LNCAP (cell line): Measurements from ENCODE around the gene GRK6.

ENCODE experiments used
- TF ChIP-seq, protein P1 (sequence below): fragments of 450-650 bp; IDR thresholded peaks from 2 replicates; pipeline ENCODE4 v1.5.1; 2017; ENCODE audit warnings: mild to moderate bottlenecking

The GRK6 gene

GRCh38 chr5:177447611-177448243 is 21.3 kb downstream of the GRK6 start:
- TF ChIP-seq, protein P1, sequence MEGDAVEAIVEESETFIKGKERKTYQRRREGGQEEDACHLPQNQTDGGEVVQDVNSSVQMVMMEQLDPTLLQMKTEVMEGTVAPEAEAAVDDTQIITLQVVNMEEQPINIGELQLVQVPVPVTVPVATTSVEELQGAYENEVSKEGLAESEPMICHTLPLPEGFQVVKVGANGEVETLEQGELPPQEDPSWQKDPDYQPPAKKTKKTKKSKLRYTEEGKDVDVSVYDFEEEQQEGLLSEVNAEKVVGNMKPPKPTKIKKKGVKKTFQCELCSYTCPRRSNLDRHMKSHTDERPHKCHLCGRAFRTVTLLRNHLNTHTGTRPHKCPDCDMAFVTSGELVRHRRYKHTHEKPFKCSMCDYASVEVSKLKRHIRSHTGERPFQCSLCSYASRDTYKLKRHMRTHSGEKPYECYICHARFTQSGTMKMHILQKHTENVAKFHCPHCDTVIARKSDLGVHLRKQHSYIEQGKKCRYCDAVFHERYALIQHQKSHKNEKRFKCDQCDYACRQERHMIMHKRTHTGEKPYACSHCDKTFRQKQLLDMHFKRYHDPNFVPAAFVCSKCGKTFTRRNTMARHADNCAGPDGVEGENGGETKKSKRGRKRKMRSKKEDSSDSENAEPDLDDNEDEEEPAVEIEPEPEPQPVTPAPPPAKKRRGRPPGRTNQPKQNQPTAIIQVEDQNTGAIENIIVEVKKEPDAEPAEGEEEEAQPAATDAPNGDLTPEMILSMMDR = no peak

- TF ChIP-seq, protein P1 = no peak
Measured at GRCh38 chr5:177448244-177448950, 21.9 kb downstream of the GRK6 start.

DNA sequence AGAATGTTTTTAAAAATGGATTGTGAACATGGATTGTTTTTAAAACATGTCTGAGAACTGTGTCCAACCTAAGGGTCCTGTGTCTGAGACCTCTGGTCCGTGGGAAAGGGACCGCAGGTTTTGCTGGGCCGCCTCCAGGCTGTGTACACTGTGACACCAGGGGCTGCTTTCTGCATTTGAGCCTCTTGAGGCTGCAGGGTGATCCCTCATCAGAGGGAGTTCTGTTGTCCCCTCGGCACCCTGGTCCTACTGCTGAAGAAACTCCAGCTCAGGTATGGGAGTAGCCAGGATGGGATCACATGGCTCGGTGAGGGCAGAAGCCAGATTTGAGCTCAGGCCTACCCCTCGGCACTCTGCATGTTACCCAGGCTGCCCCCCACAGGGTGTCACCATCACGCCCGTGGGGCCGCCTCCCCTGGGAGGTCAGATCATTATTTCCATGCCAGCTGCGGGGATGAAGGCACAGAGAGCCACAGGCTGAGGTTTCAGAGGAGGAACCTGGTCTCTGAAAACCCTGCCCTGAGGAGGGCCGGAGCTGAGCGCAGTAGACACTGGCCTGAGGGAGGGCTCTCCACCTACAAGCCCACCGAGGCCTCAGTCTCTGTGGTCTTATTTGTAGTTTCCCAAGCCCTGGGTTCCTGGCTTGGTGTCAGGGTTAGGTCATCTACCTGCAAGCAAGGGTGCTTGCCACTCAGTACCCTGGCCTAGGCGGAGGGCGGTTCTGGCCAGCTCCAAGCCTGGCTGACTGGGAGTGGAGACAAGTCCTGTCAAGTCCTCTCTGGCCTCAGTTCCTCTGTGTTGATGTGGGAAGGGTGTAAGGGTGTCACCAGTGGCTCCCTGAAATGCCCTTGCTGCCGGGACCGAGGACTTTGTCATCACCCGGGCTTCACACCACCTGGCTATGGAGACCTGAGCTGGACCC is 22.9 kb downstream of the GRK6 start:
- TF ChIP-seq, protein P1 = no peak

GRCh38 chr5:177450667-177451424 is 24.4 kb downstream of the GRK6 start:
- TF ChIP-seq, protein P1 = no peak

DNA sequence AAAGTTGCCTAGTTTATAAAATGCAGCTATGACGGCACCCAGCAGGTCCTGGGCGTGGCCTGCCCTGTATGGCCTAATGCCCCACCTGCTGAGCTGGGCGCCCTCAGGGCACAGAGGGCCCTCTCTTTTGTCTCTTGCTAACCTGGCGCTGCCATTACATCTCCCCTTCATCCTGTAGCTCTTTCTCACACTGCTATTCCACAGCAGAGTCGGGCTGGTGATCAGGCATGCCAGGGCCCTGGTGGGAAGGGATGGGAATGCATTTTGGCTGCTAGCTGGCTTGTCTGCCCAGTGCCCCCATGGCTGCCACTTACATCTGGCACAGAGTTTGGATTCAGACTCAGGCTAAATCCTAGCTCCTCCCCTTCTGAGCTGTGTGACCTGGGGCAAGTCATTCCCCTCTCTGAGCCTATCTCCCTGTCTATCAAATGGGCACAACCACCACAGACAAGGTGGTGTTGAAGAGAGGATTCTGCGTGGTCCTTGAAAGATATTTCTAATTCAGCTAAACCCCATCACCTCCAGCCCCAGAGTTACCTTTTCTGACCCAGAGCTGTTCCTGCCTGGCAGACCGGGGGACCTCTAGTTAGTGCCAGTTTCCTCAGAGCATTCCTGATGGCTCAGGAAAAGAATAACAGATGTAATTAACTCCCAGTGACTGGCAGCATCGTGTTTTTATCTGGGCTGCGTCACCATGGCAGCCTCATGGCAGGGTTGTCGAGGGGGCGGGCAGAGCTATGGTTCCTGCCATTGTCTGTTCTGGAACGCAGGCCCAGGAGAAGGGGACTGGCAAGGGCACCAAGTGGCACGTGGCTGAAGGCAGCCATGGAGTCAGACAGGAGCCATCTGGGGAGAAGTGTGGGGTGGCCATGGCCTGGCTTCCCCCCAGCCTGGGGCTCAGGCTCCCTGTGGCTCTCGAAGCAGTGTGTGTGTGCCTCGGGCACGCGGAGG is 26.5 kb downstream of the GRK6 start:
- TF ChIP-seq, protein P1 = no peak

- TF ChIP-seq, protein P1 = no peak
Measured at GRCh38 chr5:177453852-177454396, 27.4 kb downstream of the GRK6 start.
